OCI-LY1 (cell line): ENCODE data around the gene CACNA2D3.

Experiments used
- H2AFZ ChIP-seq: fragments of 200-600 bp; sonication (generic), shearing (Covaris generic); 2 replicates; pipeline ENCODE4 v1.6.0; 2014; ENCODE audit warnings: antibody characterized with exemption, mild to moderate bottlenecking, low read length
- H3F3A ChIP-seq: fragments of 200-600 bp; sonication (generic), shearing (Covaris generic); 2 replicates; pipeline ENCODE4 v1.6.0; 2014; ENCODE audit warnings: mild to moderate bottlenecking, antibody characterized with exemption, low read length, moderate library complexity; ENCODE audit not compliant: insufficient read depth
- H3K27ac ChIP-seq: fragments of 200-600 bp; sonication (generic); 2 replicates; pipeline ENCODE4 v1.5.1; 2014; ENCODE audit warnings: low read length, mixed run types, mild to moderate bottlenecking, low read depth; ENCODE audit not compliant: poor library complexity, severe bottlenecking
- H3K27me3 ChIP-seq: fragments of 200-600 bp; sonication (generic); 2 replicates; pipeline ENCODE4 v1.6.0; 2014; ENCODE audit warnings: antibody characterized with exemption, mild to moderate bottlenecking, low read length, moderate library complexity; ENCODE audit not compliant: insufficient read depth
- H3K36me3 ChIP-seq: fragments of 200-600 bp; sonication (generic); 2 replicates; pipeline ENCODE4 v1.6.1; 2014; ENCODE audit warnings: mild to moderate bottlenecking, antibody characterized with exemption, low read length, moderate library complexity, mixed read lengths; ENCODE audit not compliant: insufficient read depth
- H3K4me1 ChIP-seq: fragments of 200-600 bp; sonication (generic); 2 replicates; pipeline ENCODE4 v1.5.1; 2014; ENCODE audit warnings: mild to moderate bottlenecking, low read length, moderate library complexity; ENCODE audit not compliant: insufficient read depth, severe bottlenecking
- H3K4me2 ChIP-seq: fragments of 200-600 bp; sonication (generic), shearing (Covaris generic); 2 replicates; pipeline ENCODE4 v1.6.1; 2014; ENCODE audit warnings: low read length
- H3K4me3 ChIP-seq: fragments of 200-600 bp; sonication (generic); 2 replicates; pipeline ENCODE4 v1.5.1; 2014; ENCODE audit warnings: low read length, low read depth, mild to moderate bottlenecking, mixed read lengths; ENCODE audit not compliant: poor library complexity, severe bottlenecking
- H3K79me2 ChIP-seq: fragments of 200-600 bp; shearing (Covaris generic); 2 replicates; pipeline ENCODE4 v1.6.1; 2016; ENCODE audit warnings: mixed run types, low read length, mixed read lengths; ENCODE audit not compliant: insufficient read depth
- H3K9ac ChIP-seq: fragments of 200-600 bp; sonication (generic), shearing (Covaris generic); 2 replicates; pipeline ENCODE4 v1.6.1; 2014; ENCODE audit warnings: mild to moderate bottlenecking, low read length, mixed read lengths
- H3K9me2 ChIP-seq: fragments of 200-600 bp; sonication (generic), shearing (Covaris generic); 2 replicates; pipeline ENCODE4 v1.6.1; 2014; ENCODE audit warnings: low read depth, mild to moderate bottlenecking, low read length, mixed read lengths
- H3K9me3 ChIP-seq: fragments of 200-600 bp; shearing (Covaris generic); 2 replicates; pipeline ENCODE4 v1.6.1; 2014; ENCODE audit warnings: low read length, mixed read lengths
- H4K20me1 ChIP-seq: fragments of 200-600 bp; sonication (generic), shearing (Covaris generic); 2 replicates; pipeline ENCODE4 v1.6.0; 2016; ENCODE audit warnings: mild to moderate bottlenecking, low read length; ENCODE audit not compliant: insufficient read depth
- EZH2 ChIP-seq: fragments of 200-600 bp; sonication (generic), shearing (Covaris generic); IDR thresholded peaks from 2 replicates; pipeline ENCODE4 v1.8.0; 2017; ENCODE audit warnings: borderline replicate concordance, mixed run types, mild to moderate bottlenecking, antibody characterized with exemption, low read length, moderate library complexity, mixed read lengths
- TF ChIP-seq, protein P1 (sequence below): fragments of 200-600 bp; sonication (generic), shearing (Covaris generic); IDR thresholded peaks from 2 replicates; pipeline ENCODE4 v1.5.1; 2017; ENCODE audit warnings: mild to moderate bottlenecking, antibody characterized with exemption, low read length, moderate library complexity, mixed read lengths

The CACNA2D3 gene

DNA sequence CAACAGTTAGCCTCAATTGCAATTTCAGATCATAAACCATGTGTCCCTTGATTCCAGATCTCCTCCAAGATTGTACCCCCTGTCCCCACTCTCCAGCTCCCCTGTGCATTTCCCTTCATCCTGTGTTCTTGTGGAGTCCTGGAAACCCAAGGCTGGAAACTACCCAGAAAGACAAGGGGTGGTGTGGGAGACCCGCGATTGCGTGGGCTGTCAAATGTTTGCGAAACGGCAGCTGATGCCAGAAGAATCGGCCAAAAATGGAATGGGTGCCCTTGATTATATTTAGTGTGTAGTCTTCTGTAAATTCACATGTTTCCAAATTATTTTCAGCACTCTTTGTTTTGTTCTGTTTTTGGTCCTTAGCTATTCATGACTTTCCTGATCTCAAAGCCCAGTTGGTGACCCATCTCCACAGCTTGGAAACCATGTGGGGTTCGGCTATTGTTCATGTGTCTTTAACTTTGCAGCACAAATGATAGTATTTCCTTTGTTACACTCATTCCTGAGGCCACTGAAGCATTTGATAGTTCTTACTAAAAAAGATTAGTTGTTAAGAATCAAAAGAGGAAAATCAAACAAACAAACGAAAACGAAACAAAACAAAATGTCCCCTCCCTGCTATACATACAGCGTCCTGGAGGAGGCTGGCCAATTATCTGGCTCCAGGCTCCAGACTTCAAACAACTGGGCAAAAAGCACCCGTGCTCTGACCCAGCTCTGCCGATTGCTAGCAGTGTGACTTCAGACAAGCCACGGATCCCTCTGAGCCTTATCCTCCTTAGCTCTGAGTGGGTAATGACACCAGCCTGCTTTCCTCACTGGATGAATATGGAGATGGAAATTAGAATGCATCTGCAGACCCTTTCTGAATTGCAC is 120.9 kb downstream of the CACNA2D3 start:
- H3K36me3 ChIP-seq, result no peaks in the 10 kb centered on the region
- no peaks in the 10 kb centered on the region for H3K4me1 ChIP-seq
- no peaks in the 10 kb centered on the region for H3K79me2 ChIP-seq
- H3K9me2 ChIP-seq, result no peaks in the 10 kb centered on the region
- H4K20me1 ChIP-seq, result no peaks in the 10 kb centered on the region
- no peaks in the 10 kb centered on the region for H3F3A ChIP-seq
- no peak overlapping the region for H2AFZ ChIP-seq
- no peak overlapping the region for H3K27ac ChIP-seq
- no peaks in the 10 kb centered on the region for H3K27me3 ChIP-seq
- H3K4me2 ChIP-seq, result no peak overlapping the region
- H3K4me3 ChIP-seq, result no peak overlapping the region
- H3K9ac ChIP-seq, result no peak overlapping the region
- TF ChIP-seq EZH2, result no peak
- TF ChIP-seq, protein P1, sequence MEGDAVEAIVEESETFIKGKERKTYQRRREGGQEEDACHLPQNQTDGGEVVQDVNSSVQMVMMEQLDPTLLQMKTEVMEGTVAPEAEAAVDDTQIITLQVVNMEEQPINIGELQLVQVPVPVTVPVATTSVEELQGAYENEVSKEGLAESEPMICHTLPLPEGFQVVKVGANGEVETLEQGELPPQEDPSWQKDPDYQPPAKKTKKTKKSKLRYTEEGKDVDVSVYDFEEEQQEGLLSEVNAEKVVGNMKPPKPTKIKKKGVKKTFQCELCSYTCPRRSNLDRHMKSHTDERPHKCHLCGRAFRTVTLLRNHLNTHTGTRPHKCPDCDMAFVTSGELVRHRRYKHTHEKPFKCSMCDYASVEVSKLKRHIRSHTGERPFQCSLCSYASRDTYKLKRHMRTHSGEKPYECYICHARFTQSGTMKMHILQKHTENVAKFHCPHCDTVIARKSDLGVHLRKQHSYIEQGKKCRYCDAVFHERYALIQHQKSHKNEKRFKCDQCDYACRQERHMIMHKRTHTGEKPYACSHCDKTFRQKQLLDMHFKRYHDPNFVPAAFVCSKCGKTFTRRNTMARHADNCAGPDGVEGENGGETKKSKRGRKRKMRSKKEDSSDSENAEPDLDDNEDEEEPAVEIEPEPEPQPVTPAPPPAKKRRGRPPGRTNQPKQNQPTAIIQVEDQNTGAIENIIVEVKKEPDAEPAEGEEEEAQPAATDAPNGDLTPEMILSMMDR, result no peak
- no peaks in the 10 kb centered on the region for H3K9me3 ChIP-seq

DNA sequence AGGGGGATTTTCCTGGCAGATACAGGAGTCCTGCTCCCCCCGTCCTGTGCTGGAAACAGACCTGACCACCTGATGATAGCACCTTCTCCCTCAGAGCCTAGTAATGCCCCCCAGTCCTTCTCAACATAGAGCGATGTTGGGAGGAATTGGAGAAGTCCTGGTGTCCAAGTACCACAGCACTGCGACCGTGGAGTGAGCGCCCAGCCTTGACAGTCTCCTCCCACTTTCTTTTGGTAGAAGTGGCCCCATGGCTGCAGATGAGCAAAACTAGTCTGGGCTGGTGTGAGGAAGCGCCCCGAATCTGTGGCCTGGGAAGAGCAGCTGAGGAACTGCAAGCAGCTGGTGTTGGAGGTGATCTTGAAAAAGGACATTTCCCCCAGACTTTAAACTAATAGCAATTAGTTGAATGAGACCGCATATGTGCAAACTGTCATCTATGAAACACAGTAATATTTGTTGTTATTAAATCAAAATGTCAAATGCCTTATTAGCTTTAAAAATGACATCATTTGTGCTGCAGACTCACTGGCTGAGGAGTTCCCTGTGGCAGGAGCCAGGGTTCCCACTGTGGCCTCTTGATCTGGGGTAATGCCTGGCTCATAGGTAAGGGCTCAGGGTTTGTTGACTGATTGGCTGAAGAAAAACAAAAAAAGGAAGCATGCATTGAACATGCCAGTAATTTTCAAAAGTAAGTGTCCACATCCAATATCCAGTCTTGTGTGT is 121.8 kb downstream of the CACNA2D3 start:
- H3F3A ChIP-seq, result no peaks in the 10 kb centered on the region
- no peak overlapping the region for H2AFZ ChIP-seq
- H3K9me3 ChIP-seq, result no peaks in the 10 kb centered on the region
- no peaks in the 10 kb centered on the region for H3K27me3 ChIP-seq
- no peak overlapping the region for H3K4me3 ChIP-seq
- TF ChIP-seq, protein P1, result no peak
- no peak for TF ChIP-seq EZH2
- no peaks in the 10 kb centered on the region for H3K36me3 ChIP-seq
- H3K9ac ChIP-seq, result no peak overlapping the region
- H3K27ac ChIP-seq, result no peak overlapping the region
- no peaks in the 10 kb centered on the region for H3K9me2 ChIP-seq
- H3K79me2 ChIP-seq, result no peaks in the 10 kb centered on the region
- H3K4me2 ChIP-seq, result no peak overlapping the region
- no peaks in the 10 kb centered on the region for H3K4me1 ChIP-seq
- no peaks in the 10 kb centered on the region for H4K20me1 ChIP-seq

DNA sequence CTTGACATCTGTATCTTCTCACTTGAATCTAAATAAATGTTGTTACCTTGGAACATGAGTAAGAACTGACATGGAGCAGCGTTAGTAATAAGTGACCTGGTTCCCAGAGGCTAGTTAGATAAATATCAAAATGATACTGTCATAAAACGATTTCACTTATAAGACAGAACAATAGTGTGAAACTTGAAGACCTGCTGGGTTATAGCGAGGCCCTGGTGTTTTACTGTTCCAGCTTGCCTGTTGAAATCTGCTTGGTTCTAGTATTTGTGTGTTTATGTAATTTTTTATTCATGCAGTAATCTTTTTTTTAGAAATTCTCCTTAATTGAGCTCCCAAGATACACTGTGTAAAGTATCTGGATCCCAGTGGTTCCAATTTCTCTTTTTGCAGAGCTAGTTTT is 129.4 kb downstream of the CACNA2D3 start:
- Histone ChIP-seq H3K9ac (no peak overlapping the region), H3K9me3 (no peaks in the 10 kb centered on the region), H3K79me2 (no peaks in the 10 kb centered on the region), H3K4me1 (no peaks in the 10 kb centered on the region), H3K27ac (no peak overlapping the region), H3K27me3 (no peaks in the 10 kb centered on the region), H2AFZ (no peak overlapping the region), H3K4me3 (no peak overlapping the region), H4K20me1 (no peaks in the 10 kb centered on the region), H3K9me2 (no peaks in the 10 kb centered on the region), H3K4me2 (no peak overlapping the region), H3F3A (no peaks in the 10 kb centered on the region), H3K36me3 (no peaks in the 10 kb centered on the region)
- TF ChIP-seq, protein P1, result no peak
